Keratinocyte (primary cell): ENCODE results near the gene CANX. TPM values are rescaled to one million over a fixed set of nuclear protein-coding genes. Genes with fewer than 3 reads are reported as not detected.

Source experiments
- DNase-seq: peaks from one replicate; pipeline ENCODE4 v3.0.0-alpha.2; 2011; ENCODE audit warnings: low read depth, missing footprints, low spot score
- FAIRE-seq: peaks from 2 replicates; lab custom pipeline; 2011; peaks lifted over from hg19 to GRCh38; lab: Jason Lieb, UNC
- H2AFZ ChIP-seq: 2 replicates; pipeline ENCODE4 v1.6.0; 2012; ENCODE audit warnings: low read length, control low read depth, inconsistent platforms; ENCODE audit not compliant: control insufficient read depth
- H3K27ac ChIP-seq: 2 replicates; pipeline ENCODE4 v1.5.1; 2011; ENCODE audit warnings: low read length; ENCODE audit not compliant: control insufficient read depth, insufficient read depth
- H3K27me3 ChIP-seq: 3 replicates; pipeline ENCODE4 v1.6.0; 2011; ENCODE audit warnings: low read length; ENCODE audit not compliant: control insufficient read depth, insufficient read depth; ENCODE audit errors: extremely low read depth
- H3K36me3 ChIP-seq, 2 experiments: 2 replicates in 1 of 2; 3 replicates in 1 of 2; pipeline ENCODE4 v1.5.1; 2011; ENCODE audit warnings: low read length in 2 of 2, mild to moderate bottlenecking in 1 of 2; ENCODE audit not compliant: control insufficient read depth in 2 of 2, insufficient read depth in 2 of 2; ENCODE audit errors: extremely low read depth in 1 of 2
- H3K4me1 ChIP-seq: 3 replicates; pipeline ENCODE4 v1.5.1; 2011; ENCODE audit warnings: low read length; ENCODE audit not compliant: control insufficient read depth, insufficient read depth; ENCODE audit errors: extremely low read depth
- H3K4me2 ChIP-seq: 3 replicates; pipeline ENCODE4 v1.6.0; 2011; ENCODE audit warnings: low read depth, low read length; ENCODE audit not compliant: control insufficient read depth, insufficient read depth; ENCODE audit errors: extremely low read depth
- H3K4me3 ChIP-seq, 3 experiments: fragments of 200-600 bp in 1 of 3; sonication (generic) in 1 of 3; 2 replicates in 2 of 3; 3 replicates in 1 of 3; pipeline ENCODE4 v1.5.1; 2011 to 2016; ENCODE audit warnings: low read length in 3 of 3, mild to moderate bottlenecking in 3 of 3, control low read depth in 2 of 3, inconsistent platforms in 1 of 3, low read depth in 1 of 3, mixed read lengths in 1 of 3, mixed run types in 1 of 3, moderate library complexity in 1 of 3; ENCODE audit not compliant: control insufficient read depth in 2 of 3, insufficient read depth in 2 of 3; ENCODE audit errors: extremely low read depth in 1 of 3
- H3K79me2 ChIP-seq: 2 replicates; pipeline ENCODE4 v1.6.0; 2012; ENCODE audit warnings: low read length; ENCODE audit not compliant: control insufficient read depth, insufficient read depth
- H3K9ac ChIP-seq: 3 replicates; pipeline ENCODE4 v1.6.0; 2011; ENCODE audit warnings: low read length; ENCODE audit not compliant: control insufficient read depth, insufficient read depth; ENCODE audit errors: extremely low read depth
- H3K9me1 ChIP-seq: 3 replicates; pipeline ENCODE4 v1.6.0; 2011; ENCODE audit warnings: low read length; ENCODE audit not compliant: control insufficient read depth, insufficient read depth; ENCODE audit errors: extremely low read depth
- H3K9me3 ChIP-seq: 2 replicates; pipeline ENCODE4 v1.5.1; 2012; ENCODE audit warnings: low read depth, low read length; ENCODE audit not compliant: control insufficient read depth
- H4K20me1 ChIP-seq: 3 replicates; pipeline ENCODE4 v1.6.0; 2011; ENCODE audit warnings: low read length; ENCODE audit not compliant: control insufficient read depth, insufficient read depth; ENCODE audit errors: extremely low read depth
- CTCF ChIP-seq, 3 experiments: IDR thresholded peaks in 1 of 3; conservative IDR thresholded peaks in 1 of 3; optimal IDR thresholded peaks in 1 of 3; 2 replicates in 2 of 3; 3 replicates in 1 of 3; pipeline versions ENCODE3 to v1.5.1; 2011; ENCODE audit warnings: low read length in 3 of 3, mild to moderate bottlenecking in 3 of 3, moderate library complexity in 2 of 3, control low read depth in 1 of 3, inconsistent platforms in 1 of 3; ENCODE audit not compliant: insufficient read depth in 2 of 3; ENCODE audit errors: extremely low read depth in 1 of 3
- EZH2 ChIP-seq: IDR thresholded peaks from one replicate; pipeline ENCODE4 v1.6.1; 2012; ENCODE audit warnings: inconsistent platforms, mild to moderate bottlenecking, low read length, moderate library complexity
- dilution Hi-C: fragments of 300-500 bp; cut with MboI; formaldehyde crosslinking; loops from one replicate; pipeline ENCODE4 v1.7.0; 2020; ENCODE audit warnings: low sequenced_read_pairs; ENCODE audit not compliant: extremely low pct_ligation_motif_present
- polyA plus RNA-seq, 5 experiments: library from polyadenylated mRNA; depleted of rRNA in 3 of 5; stranded (reverse) in 3 of 5; stranded (forward) in 1 of 5; unstranded in 1 of 5; fragments of >200 nt; gene quantifications; 1 replicate in 1 of 5; 2 replicates in 3 of 5; 3 replicates in 1 of 5; pipeline versions ENCODE4 v1.2.1 to v1.2.3, GENCODE V29; 2011 to 2012; ENCODE audit warnings: missing spikeins in 2 of 5, low read depth in 1 of 5, low replicate concordance in 1 of 5

CANX gene
- polyA plus RNA-seq, 1 donor (not counting 4 experiments of a cell fraction or from before 2014, with no cell fraction given): 720 TPM

- H3K4me3 ChIP-seq: peak overlapping the region; percentile 77 to 96 (median 95)
- H4K20me1 ChIP-seq: no peaks in the 10 kb centered on the region
- FAIRE-seq (no peak), DNase-seq (no peak)
- H3K4me1 ChIP-seq: peaks cover 12% of the 10 kb centered on the region
- H3K9ac ChIP-seq: peak overlapping the region; percentile 47
- peaks cover 10% of the 10 kb centered on the region for H3K79me2 ChIP-seq
- H2AFZ ChIP-seq: peak overlapping the region; percentile 90
- TF ChIP-seq EZH2 (no peak), CTCF (optimal IDR thresholded peaks at IDR 0.05 in 1 of 3, IDR thresholded peaks at IDR 0.05 in 1 of 3, conservative IDR thresholded peaks at IDR 0.05 in 1 of 3; ENCODE audit: extremely low read depth in 1 of 3, insufficient read depth in 2 of 3, low read length in 3 of 3) (peak; percentile 11 to 51 (median 47))
- H3K4me2 ChIP-seq: peak overlapping the region; percentile 85
- dilution Hi-C loops: no loop called here
- no peaks in the 10 kb centered on the region for H3K27me3 ChIP-seq
- no peaks in the 10 kb centered on the region for H3K9me3 ChIP-seq
- no peak overlapping the region for H3K27ac ChIP-seq
- no peaks in the 10 kb centered on the region for H3K9me1 ChIP-seq
- H3K36me3 ChIP-seq: peaks cover 0 to 2% of the 10 kb centered on the region in 2 experiments
Observed at GRCh38 chr5:179679014-179679674, 19.6 kb upstream of the CANX start.

GRCh38 chr5:179680014-179680779 lies 18.6 kb upstream of the CANX start:
- no peak overlapping the region for H3K9ac ChIP-seq
- no peaks in the 10 kb centered on the region for H3K9me3 ChIP-seq
- H2AFZ ChIP-seq: no peak overlapping the region
- FAIRE-seq (no peak), DNase-seq (no peak)
- no peaks in the 10 kb centered on the region for H3K36me3 ChIP-seq
- dilution Hi-C loops: no loop called here
- no peak overlapping the region for H3K4me3 ChIP-seq
- H3K27me3 ChIP-seq: no peaks in the 10 kb centered on the region
- no peak for TF ChIP-seq EZH2
- TF ChIP-seq CTCF (optimal IDR thresholded peaks at IDR 0.05 in 1 of 3, IDR thresholded peaks at IDR 0.05 in 1 of 3, conservative IDR thresholded peaks at IDR 0.05 in 1 of 3; ENCODE audit: extremely low read depth in 1 of 3, insufficient read depth in 2 of 3, low read length in 3 of 3): no peak
- peaks cover 10% of the 10 kb centered on the region for H3K79me2 ChIP-seq
- H3K9me1 ChIP-seq: no peaks in the 10 kb centered on the region
- no peak overlapping the region for H3K4me2 ChIP-seq
- H3K4me1 ChIP-seq: peaks cover 12% of the 10 kb centered on the region
- no peaks in the 10 kb centered on the region for H4K20me1 ChIP-seq
- no peak overlapping the region for H3K27ac ChIP-seq
